CD4-positive, CD25-positive, alpha-beta regulatory T cell (primary cell): ENCODE measurements around the gene PGM1. TPM values are rescaled to one million over a fixed set of nuclear protein-coding genes. Genes with fewer than 3 reads are reported as not detected.

Experiments
- ATAC-seq, 2 donors: fragments of 150-1000 bp; cut with Tn5 transposase; one replicate each; pipeline ENCODE4 v1.10.0; 2021; ENCODE audit warnings: low read depth in 2 of 2, moderate number of reproducible peaks in 2 of 2, moderate library complexity in 1 of 2
- DNase-seq, 3 donors: peaks; one replicate each; pipeline versions ENCODE4 v3.0.0 to v3.0.0-alpha.2; 2012 to 2022; ENCODE audit warnings: mixed read lengths in 1 of 3
- H3K27ac ChIP-seq: one replicate; pipeline ENCODE4 v1.7.0; 2013; ENCODE audit warnings: mild to moderate bottlenecking, low read length; ENCODE audit not compliant: insufficient read depth, poor library complexity, severe bottlenecking
- H3K27me3 ChIP-seq: one replicate; pipeline ENCODE4 v1.7.0; 2013; ENCODE audit warnings: low read length; ENCODE audit not compliant: control insufficient read depth, insufficient read depth
- H3K36me3 ChIP-seq: one replicate; pipeline ENCODE4 v1.7.0; 2013; ENCODE audit warnings: mild to moderate bottlenecking, low read length, moderate library complexity; ENCODE audit not compliant: control insufficient read depth, insufficient read depth
- H3K4me1 ChIP-seq: 2 replicates; pipeline ENCODE4 v1.7.0; 2013; ENCODE audit warnings: mild to moderate bottlenecking, low read length; ENCODE audit not compliant: insufficient read depth, control insufficient read depth, poor library complexity, severe bottlenecking
- H3K4me3 ChIP-seq: one replicate; pipeline ENCODE4 v1.7.0; 2013; ENCODE audit warnings: low read depth, mild to moderate bottlenecking, low read length, moderate library complexity
- H3K9me3 ChIP-seq, 2 experiments: 1 replicate in 1 of 2; 2 replicates in 1 of 2; pipeline ENCODE4 v1.7.0; 2013; ENCODE audit warnings: low read length in 2 of 2, mild to moderate bottlenecking in 1 of 2, moderate library complexity in 1 of 2; ENCODE audit not compliant: control insufficient read depth in 2 of 2
- H3K27ac Mint-ChIP-seq, 3 donors: one replicate each; pipeline ENCODE4 v1.8.0; 2020 to 2022; ENCODE audit warnings: mild to moderate bottlenecking in 3 of 3, mixed read lengths in 3 of 3, moderate library complexity in 2 of 3
- H3K27me3 Mint-ChIP-seq: one replicate; pipeline ENCODE4 v1.8.0; 2022; ENCODE audit warnings: mild to moderate bottlenecking, mixed read lengths
- H3K36me3 Mint-ChIP-seq: one replicate; pipeline ENCODE4 v1.8.0; 2020; ENCODE audit warnings: mixed read lengths
- H3K4me1 Mint-ChIP-seq, 4 donors: one replicate each; pipeline ENCODE4 v1.8.0; 2020 to 2022; ENCODE audit warnings: mixed read lengths in 4 of 4, mild to moderate bottlenecking in 1 of 4
- H3K4me3 Mint-ChIP-seq, 4 donors: one replicate each; pipeline ENCODE4 v1.8.0; 2020 to 2022; ENCODE audit warnings: mild to moderate bottlenecking in 4 of 4, mixed read lengths in 4 of 4, moderate library complexity in 3 of 4
- H3K9me3 Mint-ChIP-seq, 7 donors: one replicate each; pipeline ENCODE4 v1.8.0; 2020 to 2022; ENCODE audit warnings: mixed read lengths in 7 of 7, mild to moderate bottlenecking in 3 of 7, moderate library complexity in 2 of 7
- polyA plus RNA-seq, 4 donors: library from polyadenylated mRNA; unstranded; fragments of 300-500 nt; fragmentation: Illumina TruSeq; gene quantifications; one replicate each; pipeline ENCODE4 v1.2.3, GENCODE V29; 2021
- total RNA-seq: library from RNA; stranded (reverse); gene quantifications from one replicate; pipeline ENCODE4 v1.2.3, GENCODE V29; 2022

Gene PGM1
- total and polyA plus RNA-seq, 5 donors from 2014 or later, result 12.6 to 35.4 (median 26.4) TPM

DNA sequence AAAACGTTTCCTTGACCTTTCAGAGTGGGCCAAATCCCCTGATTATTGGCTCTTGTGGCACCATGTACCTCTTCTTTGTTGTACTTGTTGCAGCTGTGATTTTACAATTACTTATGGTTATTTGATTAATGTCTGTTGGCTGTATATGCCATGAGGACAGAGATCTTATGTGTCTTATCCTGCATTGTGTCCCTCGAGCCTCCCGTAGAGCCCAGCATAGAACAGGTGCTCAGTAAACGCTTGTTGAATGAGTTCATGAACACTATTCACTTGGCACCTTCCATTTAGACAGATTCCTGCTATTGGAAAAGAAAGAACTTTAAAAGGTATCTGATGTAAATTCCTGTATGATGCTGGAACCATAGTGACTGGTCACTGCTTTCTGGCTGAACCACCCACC, 48.4 kb downstream of the PGM1 start:
- Mint-ChIP-seq H3K36me3 (peaks cover 67% of the 10 kb centered on the region), H3K9me3 (no peaks in the 10 kb centered on the region), H3K4me1 (peaks cover 0 to 5% (median 0%) of the 10 kb centered on the region in 4 donors), H3K4me3 (no peak overlapping the region), H3K27me3 (no peaks in the 10 kb centered on the region), H3K27ac (peak overlapping the region in 1 of 3 donors; percentile 61)
- H3K36me3 ChIP-seq, result peaks cover 21% of the 10 kb centered on the region
- H3K27ac ChIP-seq, result no peak overlapping the region
- no peaks in the 10 kb centered on the region for H3K4me1 ChIP-seq
- no peak for ATAC-seq
- DNase-seq, result no peak
- H3K9me3 ChIP-seq, result no peaks in the 10 kb centered on the region
- H3K27me3 ChIP-seq, result no peaks in the 10 kb centered on the region
- H3K4me3 ChIP-seq, result no peak overlapping the region

DNA sequence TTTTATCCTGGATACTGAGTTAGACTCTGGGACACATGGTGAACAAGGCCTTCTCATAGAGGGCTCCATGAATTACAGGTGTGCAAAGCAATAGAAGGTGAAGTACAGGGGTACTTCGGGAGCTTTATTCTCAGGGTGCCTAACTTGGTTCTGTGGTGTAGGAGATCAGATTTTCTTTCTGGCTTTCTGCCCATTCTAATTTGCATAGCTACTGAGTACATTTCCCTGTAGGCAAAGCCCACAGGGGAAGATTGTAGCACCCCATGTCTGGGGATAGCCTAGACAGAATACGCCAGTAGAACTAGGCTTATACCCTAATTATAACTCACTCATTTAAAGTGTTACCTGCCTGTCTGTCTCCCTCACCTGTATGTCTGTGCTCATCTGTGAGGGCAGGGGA, 49.7 kb downstream of the PGM1 start:
- H3K9me3 Mint-ChIP-seq, result no peaks in the 10 kb centered on the region
- DNase-seq, result no peak
- H3K27me3 ChIP-seq, result no peaks in the 10 kb centered on the region
- H3K9me3 ChIP-seq, result no peaks in the 10 kb centered on the region
- no peak overlapping the region for H3K27ac ChIP-seq
- H3K4me3 ChIP-seq, result no peak overlapping the region
- peaks cover 0 to 5% (median 0%) of the 10 kb centered on the region in 4 donors for H3K4me1 Mint-ChIP-seq
- ATAC-seq, result no peak
- H3K4me3 Mint-ChIP-seq, result no peak overlapping the region
- no peaks in the 10 kb centered on the region for H3K27me3 Mint-ChIP-seq
- peaks cover 59% of the 10 kb centered on the region for H3K36me3 Mint-ChIP-seq
- no peaks in the 10 kb centered on the region for H3K4me1 ChIP-seq
- no peak overlapping the region for H3K27ac Mint-ChIP-seq
- H3K36me3 ChIP-seq, result peaks cover 13% of the 10 kb centered on the region

DNA sequence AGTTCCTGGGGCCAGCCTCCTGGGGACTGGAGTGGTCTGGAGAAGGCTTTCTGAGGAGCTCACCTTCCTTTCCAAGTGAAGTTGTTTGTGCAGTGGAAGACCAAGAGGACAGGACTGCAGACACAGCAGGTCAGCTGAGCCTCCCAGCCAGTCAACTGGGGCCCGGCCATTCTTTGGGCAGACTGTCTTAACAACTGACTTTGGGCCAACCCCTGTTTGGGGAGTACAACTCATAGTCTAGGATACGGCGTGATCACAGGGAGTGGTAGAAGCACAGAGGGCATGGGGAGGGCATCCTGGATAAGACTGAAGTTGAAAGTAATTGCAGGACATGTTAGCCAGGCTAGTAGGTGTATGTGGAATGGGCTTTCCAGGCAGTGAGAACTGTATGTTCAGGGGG, 50.3 kb downstream of the PGM1 start:
- no peak overlapping the region for H3K27ac ChIP-seq
- ATAC-seq (no peak), DNase-seq (no peak)
- H3K36me3 ChIP-seq, result peaks cover 12% of the 10 kb centered on the region
- Mint-ChIP-seq H3K27me3 (no peaks in the 10 kb centered on the region), H3K4me1 (peaks cover 0 to 5% (median 0%) of the 10 kb centered on the region in 4 donors), H3K9me3 (no peaks in the 10 kb centered on the region), H3K27ac (no peak overlapping the region), H3K4me3 (no peak overlapping the region), H3K36me3 (peaks cover 59% of the 10 kb centered on the region)
- H3K27me3 ChIP-seq, result no peaks in the 10 kb centered on the region
- no peak overlapping the region for H3K4me3 ChIP-seq
- H3K4me1 ChIP-seq, result no peaks in the 10 kb centered on the region
- no peaks in the 10 kb centered on the region for H3K9me3 ChIP-seq

DNA sequence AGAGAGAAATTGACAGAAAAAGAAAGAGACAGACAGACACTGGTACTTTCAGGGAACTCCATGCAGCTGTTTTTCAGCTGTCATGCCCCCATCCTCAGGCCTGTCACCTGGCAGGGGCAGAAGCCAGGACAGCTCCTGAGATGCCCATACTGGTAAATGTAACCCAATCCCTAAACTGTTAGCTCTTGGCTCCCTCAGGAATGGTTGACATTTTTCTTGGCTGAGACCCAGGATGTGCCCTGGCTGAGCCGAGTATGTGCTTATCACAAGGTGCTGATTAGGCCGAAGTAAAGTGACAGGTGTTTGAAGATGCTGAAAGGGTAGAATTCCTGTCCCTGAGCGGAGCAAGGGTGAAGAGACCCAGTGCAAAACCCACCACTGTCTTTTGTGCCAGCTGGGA, 50.7 kb downstream of the PGM1 start:
- Mint-ChIP-seq H3K36me3 (peaks cover 58% of the 10 kb centered on the region), H3K9me3 (no peaks in the 10 kb centered on the region), H3K27ac (no peak overlapping the region), H3K4me3 (no peak overlapping the region), H3K27me3 (no peaks in the 10 kb centered on the region), H3K4me1 (peaks cover 0 to 5% (median 0%) of the 10 kb centered on the region in 4 donors)
- DNase-seq (no peak), ATAC-seq (no peak)
- Histone ChIP-seq H3K36me3 (peaks cover 11% of the 10 kb centered on the region), H3K27me3 (no peaks in the 10 kb centered on the region), H3K9me3 (no peaks in the 10 kb centered on the region), H3K4me3 (no peak overlapping the region), H3K27ac (no peak overlapping the region), H3K4me1 (no peaks in the 10 kb centered on the region)

DNA sequence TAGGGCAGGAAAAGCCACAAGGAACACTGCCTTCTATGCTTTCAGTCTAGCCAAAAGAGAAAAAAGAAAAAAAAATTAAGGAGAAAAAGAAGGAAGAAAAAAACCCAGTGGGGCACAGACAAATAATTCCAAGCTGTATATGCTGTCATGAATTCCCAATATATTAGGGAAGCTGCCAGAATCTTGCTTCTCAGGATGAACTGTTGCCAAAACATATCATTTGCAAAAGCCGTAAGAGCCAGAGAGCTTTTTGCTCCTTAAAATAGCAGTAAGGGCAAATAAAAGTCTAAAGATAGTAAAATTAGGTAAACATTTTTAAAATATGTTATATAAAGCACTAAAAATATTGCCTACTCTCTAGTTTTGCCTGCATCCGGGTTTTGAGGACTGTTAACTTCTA, 52.1 kb downstream of the PGM1 start:
- Mint-ChIP-seq H3K27me3 (no peaks in the 10 kb centered on the region), H3K4me3 (no peak overlapping the region), H3K9me3 (no peaks in the 10 kb centered on the region), H3K27ac (no peak overlapping the region), H3K36me3 (peaks cover 46% of the 10 kb centered on the region), H3K4me1 (peaks cover 0 to 9% (median 4%) of the 10 kb centered on the region in 4 donors)
- peaks cover 11% of the 10 kb centered on the region for H3K36me3 ChIP-seq
- H3K4me1 ChIP-seq, result no peaks in the 10 kb centered on the region
- no peak overlapping the region for H3K27ac ChIP-seq
- DNase-seq (no peak), ATAC-seq (no peak)
- H3K27me3 ChIP-seq, result no peaks in the 10 kb centered on the region
- H3K4me3 ChIP-seq, result no peak overlapping the region
- no peaks in the 10 kb centered on the region for H3K9me3 ChIP-seq

DNA sequence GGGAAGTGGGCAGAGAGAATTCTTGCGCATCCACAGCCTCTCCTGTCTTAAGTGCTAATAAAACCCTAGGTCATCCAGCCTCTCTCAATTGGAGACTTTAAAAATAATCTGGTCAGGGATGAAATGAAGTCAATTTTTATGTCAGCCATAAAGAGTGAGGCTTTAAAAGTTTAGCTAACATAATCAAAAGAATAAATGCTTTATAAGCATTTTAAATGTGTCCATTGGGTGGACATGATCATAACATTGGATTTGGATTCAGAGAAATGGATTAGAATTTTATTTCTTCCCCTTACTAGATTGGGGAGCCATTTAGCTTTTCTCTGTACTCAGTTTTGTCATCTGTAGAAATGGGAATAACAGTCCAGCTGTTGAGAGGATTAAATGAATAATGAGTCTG, 55.5 kb downstream of the PGM1 start:
- Mint-ChIP-seq H3K27me3 (no peaks in the 10 kb centered on the region), H3K4me1 (peaks cover 0 to 40% (median 31%) of the 10 kb centered on the region in 4 donors), H3K4me3 (no peak overlapping the region), H3K27ac (peak overlapping the region in 2 of 3 donors; percentile 30 to 59), H3K36me3 (peaks cover 32% of the 10 kb centered on the region), H3K9me3 (no peaks in the 10 kb centered on the region)
- H3K9me3 ChIP-seq, result no peaks in the 10 kb centered on the region
- no peaks in the 10 kb centered on the region for H3K27me3 ChIP-seq
- DNase-seq (no peak), ATAC-seq (no peak)
- H3K27ac ChIP-seq, result no peak overlapping the region
- no peaks in the 10 kb centered on the region for H3K36me3 ChIP-seq
- H3K4me3 ChIP-seq, result no peak overlapping the region
- peaks cover 22% of the 10 kb centered on the region for H3K4me1 ChIP-seq

DNA sequence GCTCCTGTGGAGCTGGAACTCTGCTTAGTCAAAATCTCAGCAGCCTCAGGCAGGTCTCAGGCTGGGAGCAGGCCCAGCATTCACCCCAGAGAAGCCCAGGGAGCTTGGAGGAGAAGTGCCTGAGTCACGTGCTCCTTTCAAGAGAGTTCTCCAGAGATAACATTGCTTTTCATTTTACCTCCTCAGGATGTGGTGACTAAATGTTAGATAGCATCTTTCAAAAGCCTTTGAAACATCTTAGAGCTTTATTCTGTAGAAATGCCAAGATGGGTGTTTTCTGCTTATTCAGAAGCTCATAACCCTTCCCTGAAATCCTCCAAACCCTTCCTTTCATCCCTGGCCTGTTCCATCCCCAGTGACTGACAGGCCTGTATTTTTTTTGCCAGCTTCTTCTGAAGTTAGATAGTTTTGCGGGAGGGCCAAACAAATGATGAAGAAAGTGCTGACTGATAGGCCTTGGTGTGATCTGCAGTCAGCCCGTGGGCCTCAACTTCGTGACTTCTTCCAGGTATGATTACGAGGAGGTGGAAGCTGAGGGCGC, 58.0 kb downstream of the PGM1 start:
- Mint-ChIP-seq H3K9me3 (no peaks in the 10 kb centered on the region), H3K4me1 (peaks cover 0 to 43% (median 35%) of the 10 kb centered on the region in 4 donors), H3K36me3 (peaks cover 35% of the 10 kb centered on the region), H3K27me3 (no peaks in the 10 kb centered on the region), H3K27ac (peak overlapping the region; percentile 97 to 100 (median 98)), H3K4me3 (peak overlapping the region; percentile 65 to 89 (median 75))
- H3K9me3 ChIP-seq, result no peaks in the 10 kb centered on the region
- H3K36me3 ChIP-seq, result no peaks in the 10 kb centered on the region
- DNase-seq, result peak in 2 of 3 donors; percentile 57 to 82
- ATAC-seq, result peak; percentile 88 to 89
- no peaks in the 10 kb centered on the region for H3K27me3 ChIP-seq
- H3K27ac ChIP-seq, result peak overlapping the region; percentile 69
- peaks cover 22% of the 10 kb centered on the region for H3K4me1 ChIP-seq
- peak overlapping the region; percentile 58 for H3K4me3 ChIP-seq

DNA sequence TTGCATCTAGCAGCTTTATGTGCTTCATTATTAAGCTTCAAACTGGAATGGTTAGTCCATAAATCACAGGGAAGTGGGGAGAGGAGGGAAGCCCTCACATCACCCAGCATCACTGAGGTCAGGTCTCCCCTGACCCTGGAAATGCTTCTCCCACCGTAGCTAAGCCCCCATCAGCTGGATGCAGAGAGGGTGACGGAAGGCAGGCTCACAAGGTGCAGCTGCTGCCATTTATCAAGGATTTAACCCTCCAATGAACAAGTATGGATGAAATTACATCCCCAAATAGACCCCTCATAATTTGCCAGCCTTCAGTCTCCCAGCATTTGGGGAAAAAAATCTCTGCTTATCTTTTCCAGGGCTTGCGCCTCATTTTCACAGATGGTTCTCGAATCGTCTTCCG, 60.8 kb downstream of the PGM1 start:
- H3K4me3 Mint-ChIP-seq, result peak overlapping the region in 1 of 4 donors; percentile 43
- ATAC-seq (no peak), DNase-seq (no peak)
- peak overlapping the region; percentile 55 to 100 (median 98) for H3K27ac Mint-ChIP-seq
- Histone ChIP-seq H3K27ac (no peak overlapping the region), H3K27me3 (no peaks in the 10 kb centered on the region), H3K4me3 (no peak overlapping the region), H3K36me3 (no peaks in the 10 kb centered on the region), H3K9me3 (no peaks in the 10 kb centered on the region), H3K4me1 (peaks cover 22% of the 10 kb centered on the region)
- peaks cover 40% of the 10 kb centered on the region for H3K36me3 Mint-ChIP-seq
- H3K4me1 Mint-ChIP-seq, result peaks cover 0 to 52% (median 39%) of the 10 kb centered on the region in 4 donors
- no peaks in the 10 kb centered on the region for H3K27me3 Mint-ChIP-seq
- no peaks in the 10 kb centered on the region for H3K9me3 Mint-ChIP-seq
